HAP-1 (cell line): ENCODE data around the gene ERICH2.
A peak's percentile ranks its signal among the peaks of the same experiment; 100 is the strongest.

ENCODE experiments used
- DNase-seq, 2 experiments: peaks; one replicate each; pipeline ENCODE4 v3.0.0-alpha.2; 2016 to 2020; ENCODE audit warnings: low spot score in 2 of 2
- H3K27me3 ChIP-seq: fragments of 250-450 bp; sonication (Bioruptor Pico); 2 replicates; pipeline ENCODE4 v1.5.1; 2020; ENCODE audit warnings: low read depth, mild to moderate bottlenecking, moderate library complexity
- H3K36me3 ChIP-seq: fragments of 250-450 bp; sonication (Bioruptor Pico); replicated peaks from 2 replicates; pipeline ENCODE4 v1.5.1; 2020; ENCODE audit warnings: mild to moderate bottlenecking
- H3K4me1 ChIP-seq: fragments of 250-450 bp; sonication (Bioruptor Pico); 2 replicates; pipeline ENCODE4 v1.5.1; 2020; ENCODE audit warnings: mild to moderate bottlenecking
- H3K4me3 ChIP-seq: fragments of 250-450 bp; sonication (Bioruptor Pico); 2 replicates; pipeline ENCODE4 v1.5.1; 2020; ENCODE audit warnings: mild to moderate bottlenecking, moderate library complexity
- H3K9me3 ChIP-seq: fragments of 250-450 bp; sonication (Bioruptor Pico); 2 replicates; pipeline ENCODE4 v1.5.1; 2020; ENCODE audit warnings: mild to moderate bottlenecking, moderate library complexity
- in situ Hi-C: fragments of 300-500 bp; cut with MboI; formaldehyde crosslinking; loops from 3 replicates; pipeline ENCODE4 v1.14.3; 2020; ENCODE audit warnings: low sequenced_read_pairs, inconsistent platforms, mixed read lengths

The ERICH2 gene

DNA sequence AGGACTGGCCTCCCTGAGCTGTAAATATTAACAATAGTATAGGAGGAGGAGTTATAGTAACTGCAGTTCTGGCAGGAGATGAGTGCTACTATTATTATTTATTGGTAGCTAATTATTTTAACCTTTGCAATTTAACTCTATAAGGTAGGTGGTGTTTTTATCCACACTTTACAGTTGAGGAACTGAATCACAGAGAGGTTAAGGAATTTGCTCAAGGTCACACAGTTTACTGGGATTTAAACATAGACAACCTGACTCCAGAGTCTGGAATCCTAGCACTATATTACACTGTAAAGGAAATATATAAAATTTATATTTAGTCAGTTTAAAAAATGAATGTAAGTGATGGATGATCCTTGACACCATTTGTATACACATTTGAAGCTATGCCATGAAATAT is 2.1 kb downstream of the ERICH2 start:
- Histone ChIP-seq H3K4me3 (no peak overlapping the region; the same call in 1 of the 2 replicates), H3K27me3 (no peaks in the 10 kb centered on the region)
- DNase-seq: no peak

DNA sequence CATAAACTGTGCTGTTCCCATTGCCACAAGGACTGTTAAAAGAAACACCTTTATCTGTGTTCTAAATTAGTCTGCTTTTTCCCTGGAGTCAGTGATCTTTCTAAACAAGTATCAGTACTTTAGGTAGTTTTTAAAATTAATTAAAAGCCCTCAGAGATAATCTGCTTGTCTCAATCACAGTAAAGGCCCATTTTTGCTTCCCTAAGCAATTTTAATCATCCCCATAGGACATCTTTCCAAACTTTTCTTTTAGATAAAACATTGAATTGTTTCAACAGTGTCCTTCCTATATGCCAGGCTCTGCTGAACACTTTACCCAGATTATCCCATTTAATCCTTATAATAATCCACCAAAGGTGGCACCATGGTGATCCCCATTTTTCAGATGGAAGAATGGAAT is 3.9 kb downstream of the ERICH2 start:
- H3K9me3 ChIP-seq: no peaks in the 10 kb centered on the region

More for the DNA sequence above, 2.1 kb downstream of the ERICH2 start:
- in situ Hi-C loops: no loop called here
- no peaks in the 10 kb centered on the region for H3K9me3 ChIP-seq
- peaks cover 11% of the 10 kb centered on the region for H3K4me1 ChIP-seq
- no peaks in the 10 kb centered on the region for H3K36me3 ChIP-seq

DNA sequence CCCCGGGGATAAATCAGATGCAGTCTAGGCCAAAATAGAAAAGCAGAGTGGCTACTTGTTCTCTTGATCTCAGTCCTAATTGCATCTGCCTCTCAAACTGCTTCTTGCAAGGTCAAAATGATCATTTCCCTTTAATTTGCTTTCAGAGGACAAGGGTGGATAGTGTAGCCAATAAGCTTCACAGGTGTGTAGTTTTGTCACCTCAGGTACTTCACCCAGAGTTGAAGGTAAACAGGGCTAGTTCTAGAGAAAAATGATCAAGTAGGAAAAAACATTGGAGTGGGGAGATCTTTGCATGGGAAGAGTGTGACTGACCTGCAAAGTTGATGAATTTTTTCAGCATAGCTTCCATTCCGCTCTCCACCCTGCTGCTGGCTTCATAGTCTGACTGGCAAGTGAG is 8.7 kb downstream of the ERICH2 start:
- Histone ChIP-seq H3K36me3 (no peaks in the 10 kb centered on the region), H3K9me3 (no peaks in the 10 kb centered on the region), H3K4me1 (no peaks in the 10 kb centered on the region), H3K4me3 (no peak overlapping the region), H3K27me3 (no peaks in the 10 kb centered on the region)
- in situ Hi-C loops: no loop called here
- no peak for DNase-seq

More for the DNA sequence above, 3.9 kb downstream of the ERICH2 start:
- in situ Hi-C loops: no loop called here
- H3K4me1 ChIP-seq: peaks cover 11% of the 10 kb centered on the region
- no peak overlapping the region for H3K4me3 ChIP-seq
- H3K36me3 ChIP-seq: no peaks in the 10 kb centered on the region
- H3K27me3 ChIP-seq: no peaks in the 10 kb centered on the region
- DNase-seq: no peak

DNA sequence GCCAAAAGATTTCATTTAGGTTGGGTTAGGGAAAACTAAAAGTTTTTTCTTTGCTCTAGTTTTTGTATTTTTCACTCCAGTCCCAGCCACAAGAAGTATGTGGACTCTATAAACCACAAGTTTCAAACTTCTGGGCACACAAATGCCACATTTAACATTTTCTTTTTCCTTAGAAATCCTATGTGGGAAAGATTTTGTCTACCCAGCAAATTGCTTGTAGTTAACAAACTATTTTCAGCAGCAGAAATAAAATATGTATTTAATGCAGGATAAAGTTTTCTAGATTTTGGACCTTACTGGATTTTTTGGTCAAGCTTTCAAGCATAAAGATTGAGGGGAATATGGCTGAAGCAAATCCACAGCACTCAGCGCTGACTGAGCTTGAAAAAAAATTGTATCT is 9.1 kb downstream of the ERICH2 start:
- in situ Hi-C loops: no loop called here
- Histone ChIP-seq H3K36me3 (no peaks in the 10 kb centered on the region), H3K4me1 (no peaks in the 10 kb centered on the region), H3K4me3 (no peak overlapping the region), H3K27me3 (no peaks in the 10 kb centered on the region), H3K9me3 (no peaks in the 10 kb centered on the region)
- DNase-seq: no peak

DNA sequence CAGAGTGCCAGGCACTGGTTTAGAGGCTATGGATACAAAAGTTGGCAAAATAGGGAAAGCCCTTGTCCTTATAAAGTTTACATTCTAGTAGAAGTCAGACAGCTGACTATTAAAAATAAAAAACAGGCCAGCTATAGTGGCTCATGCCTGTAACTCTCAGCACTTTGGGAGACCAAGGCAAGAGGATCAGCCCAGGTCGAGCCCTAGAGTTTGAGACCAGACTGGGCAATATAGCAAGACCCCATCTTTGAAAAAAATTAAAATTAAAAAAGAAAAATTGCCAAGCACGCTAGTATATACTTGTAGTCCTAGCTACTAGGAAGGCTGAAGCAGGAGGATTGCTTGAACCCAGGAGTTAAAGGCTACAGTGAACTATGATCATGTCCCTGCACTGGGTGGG is 12.5 kb downstream of the ERICH2 start:
- Histone ChIP-seq H3K36me3 (no peaks in the 10 kb centered on the region), H3K4me1 (no peaks in the 10 kb centered on the region), H3K4me3 (no peak overlapping the region), H3K27me3 (no peaks in the 10 kb centered on the region), H3K9me3 (no peaks in the 10 kb centered on the region)
- DNase-seq: no peak
- in situ Hi-C loops: no loop called here

DNA sequence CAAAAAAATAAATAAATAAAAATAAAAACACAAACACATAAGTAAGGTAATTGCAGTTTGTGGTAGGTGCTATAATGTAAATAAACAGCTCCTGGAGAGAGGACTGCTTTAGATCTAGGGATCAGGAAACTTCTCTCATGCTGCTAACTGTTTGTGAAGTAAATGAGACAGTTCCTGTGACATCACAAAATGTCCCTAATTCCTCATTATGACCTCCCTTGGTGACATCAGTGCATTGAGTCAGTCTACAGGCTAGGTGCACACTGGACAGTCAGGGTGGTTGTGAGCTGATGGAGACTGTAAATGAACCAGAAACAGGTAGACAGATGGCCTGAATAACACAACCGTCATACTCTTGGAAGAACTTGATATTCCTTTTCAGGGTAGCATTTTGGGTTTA is 13.4 kb downstream of the ERICH2 start:
- H3K27me3 ChIP-seq: no peaks in the 10 kb centered on the region
- H3K36me3 ChIP-seq: no peaks in the 10 kb centered on the region
- no peaks in the 10 kb centered on the region for H3K9me3 ChIP-seq
- H3K4me3 ChIP-seq: no peak overlapping the region
- DNase-seq: no peak
- in situ Hi-C loops: no loop called here
- H3K4me1 ChIP-seq: no peaks in the 10 kb centered on the region

DNA sequence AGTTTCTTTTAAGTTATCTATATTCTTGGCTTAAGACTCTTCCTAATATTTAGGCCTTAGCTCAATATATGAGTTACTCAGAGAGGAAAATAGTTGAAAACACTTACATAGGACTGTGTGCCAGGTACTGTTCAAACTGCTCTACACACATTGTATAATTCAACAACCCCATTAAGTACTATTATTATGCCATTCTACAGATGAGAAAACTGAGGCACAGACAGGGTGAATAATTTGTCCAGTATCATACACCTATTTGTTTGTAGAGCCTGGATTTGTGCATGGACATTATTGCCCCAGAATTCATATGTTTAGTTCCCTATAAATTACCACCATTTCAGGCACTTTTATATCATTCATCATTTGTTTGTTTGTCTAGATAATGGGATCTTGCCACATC is 28.8 kb downstream of the ERICH2 start:
- H3K27me3 ChIP-seq: peaks cover 7% of the 10 kb centered on the region
- no peak for DNase-seq
- in situ Hi-C loops: no loop called here
- no peaks in the 10 kb centered on the region for H3K36me3 ChIP-seq
- no peak overlapping the region for H3K4me3 ChIP-seq
- H3K4me1 ChIP-seq: no peaks in the 10 kb centered on the region
- H3K9me3 ChIP-seq: no peaks in the 10 kb centered on the region

DNA sequence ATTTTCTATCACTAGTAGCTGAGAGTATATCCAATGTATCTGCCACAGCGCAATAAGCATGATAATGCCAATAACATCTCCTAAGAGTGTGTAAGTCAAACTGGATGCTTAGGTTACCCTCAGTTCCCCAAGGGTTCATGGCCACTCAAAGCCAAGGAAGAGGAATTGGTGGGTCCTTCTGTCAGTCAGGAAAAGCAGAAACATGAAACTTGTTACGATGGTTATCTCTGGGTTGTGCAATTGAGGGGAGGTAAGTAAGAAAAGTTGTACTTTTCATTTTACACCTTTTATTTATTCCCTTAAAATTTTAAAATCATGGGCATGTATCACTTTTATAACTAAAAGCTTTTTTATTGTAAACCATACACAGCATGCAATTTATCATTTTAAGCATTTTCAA is 36.4 kb downstream of the ERICH2 start:
- no peaks in the 10 kb centered on the region for H3K4me1 ChIP-seq
- H3K4me3 ChIP-seq: no peak overlapping the region
- no peaks in the 10 kb centered on the region for H3K27me3 ChIP-seq
- in situ Hi-C loops: loop anchor here (25.0 kb wide), 1 partner anchor 869 kb away; no protein-coding TSS in a partner anchor
- no peaks in the 10 kb centered on the region for H3K9me3 ChIP-seq
- H3K36me3 ChIP-seq: no peaks in the 10 kb centered on the region
- DNase-seq: no peak

DNA sequence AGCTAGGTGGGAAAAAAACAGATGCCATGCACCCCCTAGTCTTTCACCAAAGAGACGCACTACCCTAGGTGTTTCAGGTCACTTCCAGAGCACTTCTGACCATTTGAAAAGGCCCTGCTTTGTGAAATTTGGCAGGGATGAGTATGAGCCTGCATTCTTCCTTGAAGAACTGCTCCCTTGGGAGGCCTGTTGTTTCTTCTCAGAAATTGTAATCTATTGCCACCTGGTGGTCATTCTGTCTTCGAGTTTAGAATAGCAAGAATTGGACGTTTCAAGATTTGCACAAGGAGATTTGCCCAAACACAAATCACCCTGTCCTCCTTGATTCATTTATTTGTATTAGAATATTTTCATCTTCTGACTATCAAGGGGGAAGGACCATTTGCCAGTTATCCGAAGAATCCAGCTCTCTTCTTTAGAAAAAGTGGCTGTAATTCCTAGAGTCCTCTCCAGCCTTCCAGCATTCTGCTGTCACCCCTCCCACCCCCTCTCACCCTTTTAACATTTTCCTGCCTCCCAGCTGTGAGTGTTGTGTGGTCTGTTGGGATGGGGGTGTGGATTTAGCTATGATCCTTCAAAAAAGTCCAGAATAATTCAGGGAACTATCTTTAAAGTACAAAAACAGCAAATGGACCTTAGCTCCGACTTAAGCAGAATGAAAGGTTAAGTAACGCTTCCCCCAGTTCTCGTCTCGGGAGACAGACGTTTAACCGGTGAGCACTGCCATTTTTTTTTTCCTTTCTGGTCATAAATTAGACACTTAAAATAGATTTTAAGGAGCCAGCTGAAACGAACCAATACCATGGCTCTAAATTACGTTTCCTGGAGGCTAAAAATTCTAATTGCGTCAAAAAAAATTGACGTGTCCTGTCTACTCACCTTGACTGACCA is 42.8 kb downstream of the ERICH2 start:
- in situ Hi-C loops: loop anchor here (5.0 to 25.0 kb wide), 2 partner anchors 576 to 876 kb away; no protein-coding TSS in a partner anchor
- Histone ChIP-seq H3K27me3 (peaks cover 29% of the 10 kb centered on the region), H3K4me3 (no peak overlapping the region)

DNA sequence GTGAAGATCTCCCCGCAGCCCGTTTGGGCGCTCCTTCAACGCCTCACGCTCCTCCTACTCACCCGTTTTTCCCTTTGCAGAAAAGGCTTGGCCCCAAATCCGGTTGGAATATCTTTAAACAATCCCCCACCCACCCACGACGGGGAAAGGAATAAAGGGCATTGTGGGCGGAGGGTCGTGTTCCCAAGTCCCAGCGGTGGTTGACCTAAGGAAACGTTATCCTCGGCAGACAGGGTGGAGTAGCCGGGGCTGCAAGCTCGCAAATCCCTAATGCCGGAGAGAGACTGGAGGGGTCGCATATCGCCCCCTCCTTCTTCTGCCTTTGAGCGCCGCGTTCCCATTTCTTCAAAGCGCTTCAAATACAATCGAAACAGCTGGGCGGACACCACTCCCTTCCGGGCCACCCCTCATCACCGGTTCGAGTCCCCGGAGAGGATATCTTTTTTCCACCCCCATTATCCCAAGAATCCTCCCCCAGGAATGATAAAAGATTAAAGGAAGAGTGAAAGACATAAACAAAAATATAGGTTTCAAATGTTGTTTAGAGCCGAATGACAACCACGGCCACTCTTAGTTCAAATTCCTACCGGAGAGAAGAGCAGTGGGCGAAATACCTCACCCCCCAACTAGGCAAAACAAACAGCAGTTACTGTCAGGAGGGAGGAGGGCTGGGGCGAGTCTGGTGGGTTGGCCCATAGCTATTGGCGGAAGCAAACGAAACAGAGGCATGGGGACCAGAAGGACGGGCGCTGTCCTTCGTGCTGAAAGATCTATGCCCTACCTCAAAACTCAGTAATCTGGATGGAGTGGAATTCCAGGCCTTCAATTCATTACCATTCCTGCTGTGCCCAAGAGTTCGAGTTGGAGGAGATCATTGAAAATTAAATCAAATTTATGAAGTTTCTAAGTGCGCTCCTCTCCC is 43.7 kb downstream of the ERICH2 start:
- in situ Hi-C loops: loop anchor here (5.0 to 25.0 kb wide), 2 partner anchors 577 to 877 kb away; no protein-coding TSS in a partner anchor
- H3K4me1 ChIP-seq: peaks cover 5% of the 10 kb centered on the region
- peaks cover 29% of the 10 kb centered on the region for H3K27me3 ChIP-seq
- no peaks in the 10 kb centered on the region for H3K9me3 ChIP-seq
- no peak overlapping the region for H3K4me3 ChIP-seq
- H3K36me3 ChIP-seq: no peaks in the 10 kb centered on the region
- peak; percentile 13 to 70 for DNase-seq

More for the DNA sequence above, 42.8 kb downstream of the ERICH2 start:
- Histone ChIP-seq H3K4me1 (peaks cover 5% of the 10 kb centered on the region), H3K36me3 (no peaks in the 10 kb centered on the region), H3K9me3 (no peaks in the 10 kb centered on the region)
- DNase-seq: peak; percentile 79 to 91

DNA sequence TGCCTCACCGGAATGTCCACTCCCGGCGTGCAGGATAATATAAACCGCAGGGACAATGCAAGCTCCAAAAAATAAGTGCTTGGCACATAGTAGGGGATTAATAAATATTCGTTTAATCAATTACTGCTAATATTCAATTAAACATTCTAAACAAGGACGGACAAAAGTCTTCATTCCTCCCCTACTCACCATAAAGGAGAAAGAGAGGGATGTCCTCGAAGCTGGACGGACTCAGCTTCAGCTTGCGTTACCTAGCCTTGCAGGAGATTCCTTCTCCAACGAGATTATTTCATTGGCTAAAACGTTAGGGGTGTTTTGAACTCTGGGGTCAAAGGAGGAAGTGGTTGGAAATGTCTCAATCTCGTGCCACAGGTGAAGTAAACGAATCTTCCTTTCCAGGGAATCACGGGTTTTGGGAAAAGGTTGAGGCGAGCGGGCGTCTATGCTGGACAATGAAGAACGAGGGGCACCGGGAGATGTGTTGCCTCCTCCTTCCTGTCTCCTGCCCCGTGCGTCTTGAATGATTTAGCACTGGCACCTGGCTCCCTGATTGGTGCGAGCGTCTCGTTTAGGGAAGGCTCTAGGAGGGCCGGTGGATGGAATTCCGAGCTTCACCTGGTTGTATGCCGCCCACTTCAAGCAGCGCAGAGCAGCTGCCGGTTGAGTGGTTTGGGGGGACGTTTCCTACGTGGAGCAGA is 44.5 kb downstream of the ERICH2 start:
- peaks cover 5% of the 10 kb centered on the region for H3K4me1 ChIP-seq
- in situ Hi-C loops: loop anchor here (5.0 to 25.0 kb wide), 3 partner anchors 442 to 877 kb away; no protein-coding TSS in a partner anchor
- peaks cover 29% of the 10 kb centered on the region for H3K27me3 ChIP-seq
- no peak overlapping the region for H3K4me3 ChIP-seq
- H3K36me3 ChIP-seq: no peaks in the 10 kb centered on the region
- H3K9me3 ChIP-seq: no peaks in the 10 kb centered on the region
- no peak for DNase-seq

DNA sequence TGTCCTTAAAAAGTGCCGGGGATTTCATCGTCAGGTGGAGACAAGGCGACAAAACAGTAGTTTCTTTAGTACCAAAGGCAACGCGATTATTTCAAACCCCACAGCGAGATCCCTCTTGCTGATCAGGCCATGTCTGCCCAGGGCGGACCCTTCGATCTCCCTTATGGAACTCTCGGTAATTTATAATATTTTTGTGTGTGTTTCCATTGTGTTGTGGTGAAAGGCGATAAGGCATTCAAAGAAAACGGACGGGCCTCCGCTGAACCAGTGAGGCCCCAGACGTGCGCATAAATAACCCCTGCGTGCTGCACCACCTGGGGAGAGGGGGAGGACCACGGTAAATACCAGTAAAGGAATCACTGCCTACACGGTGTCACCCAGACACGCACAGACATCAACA is 45.1 kb downstream of the ERICH2 start:
- H3K27me3 ChIP-seq: peaks cover 29% of the 10 kb centered on the region
- no peaks in the 10 kb centered on the region for H3K9me3 ChIP-seq
- in situ Hi-C loops: loop anchor here (5.0 to 25.0 kb wide), 2 partner anchors 443 to 878 kb away; no protein-coding TSS in a partner anchor
- H3K36me3 ChIP-seq: no peaks in the 10 kb centered on the region
- H3K4me1 ChIP-seq: peaks cover 5% of the 10 kb centered on the region
- H3K4me3 ChIP-seq: no peak overlapping the region
- no peak for DNase-seq
